ENCODE results near the gene GABRB1. TPM values are rescaled to one million over a fixed set of nuclear protein-coding genes. Genes with fewer than 3 reads are reported as not detected.

GABRB1 gene
- total RNA-seq, 1 donor from 2014 or later: 4.0 TPM

DNA sequence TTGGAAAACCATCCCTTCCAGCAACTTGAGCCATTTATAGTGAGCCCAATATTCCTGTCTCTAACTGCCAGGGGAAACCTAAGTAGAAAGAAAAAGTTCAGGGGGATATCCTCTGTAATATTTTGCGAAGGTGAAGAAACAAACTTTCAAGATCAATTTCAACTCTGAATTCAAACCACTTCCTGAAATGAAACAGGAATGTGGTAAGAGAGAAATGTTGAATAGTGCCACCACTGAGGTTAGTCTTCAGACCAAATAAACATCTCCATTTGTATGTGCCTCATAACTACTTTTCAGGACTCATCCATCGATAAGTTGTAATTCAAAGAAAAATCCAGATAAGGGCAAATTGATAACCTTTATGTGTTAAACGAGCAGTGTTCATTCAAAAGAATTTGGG is 128.7 kb downstream of the GABRB1 start:
- no peak for TF ChIP-seq CTCF (IDR thresholded peaks at IDR 0.05; ENCODE audit: borderline replicate concordance)
- Histone ChIP-seq H3K4me1 (no peaks in the 10 kb centered on the region), H3K9me3 (replicated peaks) (no peaks in the 10 kb centered on the region), H3K4me3 (no peak overlapping the region), H3K27me3 (ENCODE audit: low read depth) (no peaks in the 10 kb centered on the region), H3K27ac (replicated peaks) (no peak overlapping the region), H3K36me3 (no peaks in the 10 kb centered on the region)
- DNase-seq: no peak
- intact Hi-C loops (cut with micrococcal nuclease): no loop called here

GRCh38 chr4:47167081-47168035 is 136.0 kb downstream of the GABRB1 start:
- DNase-seq: no peak
- no peak overlapping the region for H3K27ac ChIP-seq (replicated peaks)
- H3K4me3 ChIP-seq: no peak overlapping the region
- intact Hi-C loops (cut with micrococcal nuclease): no loop called here
- no peaks in the 10 kb centered on the region for H3K4me1 ChIP-seq
- H3K27me3 ChIP-seq (ENCODE audit: low read depth): no peaks in the 10 kb centered on the region
- H3K9me3 ChIP-seq (replicated peaks): no peaks in the 10 kb centered on the region
- TF ChIP-seq CTCF (IDR thresholded peaks at IDR 0.05; ENCODE audit: borderline replicate concordance): no peak
- H3K36me3 ChIP-seq: no peaks in the 10 kb centered on the region

DNA sequence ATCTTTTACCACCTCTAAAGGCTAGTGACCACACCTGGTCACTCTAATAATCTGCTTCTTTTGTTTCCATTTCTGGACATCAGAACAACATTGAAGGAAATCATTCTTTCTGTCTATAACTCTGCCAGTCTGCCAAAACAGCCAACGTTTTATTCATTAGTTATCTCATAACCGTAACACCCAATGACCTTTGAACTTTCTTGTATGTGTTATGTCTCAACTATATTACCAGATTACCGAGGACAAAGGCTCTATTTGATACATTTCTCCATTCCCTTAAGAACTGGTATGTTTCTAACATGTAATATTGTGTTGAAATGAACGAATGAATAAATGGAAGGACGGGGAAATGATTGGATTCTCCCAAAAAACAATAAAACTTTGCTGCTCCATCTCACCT is 152.7 kb downstream of the GABRB1 start:
- Histone ChIP-seq H3K4me1 (no peaks in the 10 kb centered on the region), H3K36me3 (no peaks in the 10 kb centered on the region), H3K4me3 (no peak overlapping the region), H3K27me3 (ENCODE audit: low read depth) (no peaks in the 10 kb centered on the region), H3K27ac (replicated peaks) (no peak overlapping the region), H3K9me3 (replicated peaks) (no peaks in the 10 kb centered on the region)
- TF ChIP-seq CTCF (IDR thresholded peaks at IDR 0.05; ENCODE audit: borderline replicate concordance): no peak
- no peak for DNase-seq
- intact Hi-C loops (cut with micrococcal nuclease): no loop called here

GRCh38 chr4:47185761-47186160 is 154.4 kb downstream of the GABRB1 start:
- intact Hi-C loops (cut with micrococcal nuclease): no loop called here
- TF ChIP-seq CTCF (IDR thresholded peaks at IDR 0.05; ENCODE audit: borderline replicate concordance): no peak
- Histone ChIP-seq H3K4me3 (no peak overlapping the region), H3K36me3 (no peaks in the 10 kb centered on the region), H3K9me3 (replicated peaks) (no peaks in the 10 kb centered on the region), H3K4me1 (no peaks in the 10 kb centered on the region), H3K27ac (replicated peaks) (no peak overlapping the region), H3K27me3 (ENCODE audit: low read depth) (no peaks in the 10 kb centered on the region)
- DNase-seq: no peak

DNA sequence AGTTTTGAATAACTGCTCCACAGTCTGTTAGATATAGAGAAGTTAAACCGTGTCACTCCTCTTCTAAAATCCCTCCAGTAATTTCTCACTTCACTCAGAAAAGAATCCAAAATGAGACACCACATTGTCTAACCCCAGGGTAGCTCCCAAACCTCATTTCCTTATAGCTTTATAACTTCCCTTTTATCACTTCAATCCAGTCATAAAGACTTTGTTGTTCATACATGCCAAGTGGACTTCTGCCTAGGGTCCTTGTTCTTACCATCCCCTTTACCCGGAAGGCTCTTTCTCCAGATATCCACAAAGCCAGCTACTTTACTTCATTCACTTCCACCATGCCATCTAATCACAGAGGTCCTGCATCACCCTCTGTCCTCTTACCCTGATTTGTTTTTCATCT is 156.2 kb downstream of the GABRB1 start:
- Histone ChIP-seq H3K4me1 (no peaks in the 10 kb centered on the region), H3K27ac (replicated peaks) (no peak overlapping the region), H3K4me3 (no peak overlapping the region), H3K9me3 (replicated peaks) (no peaks in the 10 kb centered on the region), H3K27me3 (ENCODE audit: low read depth) (no peaks in the 10 kb centered on the region), H3K36me3 (no peaks in the 10 kb centered on the region)
- intact Hi-C loops (cut with micrococcal nuclease): no loop called here
- DNase-seq: no peak
- TF ChIP-seq CTCF (IDR thresholded peaks at IDR 0.05; ENCODE audit: borderline replicate concordance): no peak
